ENCODE results near the gene RASD2. TPM values are rescaled to one million over a fixed set of nuclear protein-coding genes. Genes with fewer than 3 reads are reported as not detected.
A peak's percentile ranks its signal among the peaks of the same experiment; 100 is the strongest.
"Not testable (repeated sequence)": the region's sequence is repeated elsewhere in the genome, so short reads cannot be mapped to it uniquely, and the experiment has no call there.

RASD2 gene, protein sequence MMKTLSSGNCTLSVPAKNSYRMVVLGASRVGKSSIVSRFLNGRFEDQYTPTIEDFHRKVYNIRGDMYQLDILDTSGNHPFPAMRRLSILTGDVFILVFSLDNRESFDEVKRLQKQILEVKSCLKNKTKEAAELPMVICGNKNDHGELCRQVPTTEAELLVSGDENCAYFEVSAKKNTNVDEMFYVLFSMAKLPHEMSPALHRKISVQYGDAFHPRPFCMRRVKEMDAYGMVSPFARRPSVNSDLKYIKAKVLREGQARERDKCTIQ
- polyA plus RNA-seq (2012; ENCODE audit: insufficient read depth, insufficient read length, low read depth) = not detected

DNA sequence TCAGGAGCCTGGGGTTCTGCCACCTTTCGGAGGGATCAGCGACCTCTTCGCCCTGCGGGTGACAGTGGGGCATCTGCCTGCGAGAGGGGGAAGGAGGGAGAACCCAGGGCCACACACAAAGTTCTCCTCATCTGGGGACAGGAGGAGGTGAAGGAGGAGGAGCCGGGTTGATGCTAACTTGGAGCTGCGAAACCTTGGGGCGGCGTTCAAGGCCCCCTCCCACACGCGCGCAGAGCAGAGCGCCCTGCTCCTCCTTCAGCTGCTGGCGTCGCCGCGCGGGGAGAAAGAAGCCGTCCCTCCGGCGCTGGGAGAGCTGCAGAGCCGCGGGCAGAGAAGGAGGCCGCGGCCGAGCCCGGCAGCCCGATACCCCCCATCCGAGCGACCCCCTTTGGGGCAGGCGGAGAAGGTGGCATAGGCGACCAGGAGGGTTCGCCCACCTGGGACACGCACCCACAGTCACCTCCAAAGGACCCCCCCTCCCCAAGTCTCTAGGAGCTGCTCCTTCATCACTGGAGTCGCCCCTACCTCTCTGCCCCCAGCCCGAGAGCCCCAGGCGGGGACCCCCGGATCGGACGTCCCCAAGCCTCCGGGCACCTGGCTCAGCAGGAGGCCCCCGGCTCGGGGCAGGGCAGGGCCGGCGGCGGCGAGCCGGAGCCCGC lies at the start of gene RASD2:
TSS of gene RASD2 (plus strand) at position 237 of the 659 bp plus-strand sequence. CDS start 5,979 bp downstream, outside the sequence.
- peaks cover 2% of the 10 kb centered on the region; the same call in 1 of the 2 replicates for H3K4me1 ChIP-seq
- TF ChIP-seq, protein P1, sequence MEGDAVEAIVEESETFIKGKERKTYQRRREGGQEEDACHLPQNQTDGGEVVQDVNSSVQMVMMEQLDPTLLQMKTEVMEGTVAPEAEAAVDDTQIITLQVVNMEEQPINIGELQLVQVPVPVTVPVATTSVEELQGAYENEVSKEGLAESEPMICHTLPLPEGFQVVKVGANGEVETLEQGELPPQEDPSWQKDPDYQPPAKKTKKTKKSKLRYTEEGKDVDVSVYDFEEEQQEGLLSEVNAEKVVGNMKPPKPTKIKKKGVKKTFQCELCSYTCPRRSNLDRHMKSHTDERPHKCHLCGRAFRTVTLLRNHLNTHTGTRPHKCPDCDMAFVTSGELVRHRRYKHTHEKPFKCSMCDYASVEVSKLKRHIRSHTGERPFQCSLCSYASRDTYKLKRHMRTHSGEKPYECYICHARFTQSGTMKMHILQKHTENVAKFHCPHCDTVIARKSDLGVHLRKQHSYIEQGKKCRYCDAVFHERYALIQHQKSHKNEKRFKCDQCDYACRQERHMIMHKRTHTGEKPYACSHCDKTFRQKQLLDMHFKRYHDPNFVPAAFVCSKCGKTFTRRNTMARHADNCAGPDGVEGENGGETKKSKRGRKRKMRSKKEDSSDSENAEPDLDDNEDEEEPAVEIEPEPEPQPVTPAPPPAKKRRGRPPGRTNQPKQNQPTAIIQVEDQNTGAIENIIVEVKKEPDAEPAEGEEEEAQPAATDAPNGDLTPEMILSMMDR (IDR thresholded peaks at IDR 0.05; ENCODE audit: low read depth, low read length) = no peak
- DNase-seq = peak; percentile 57
- H3K9me3 ChIP-seq = no peaks in the 10 kb centered on the region
- no peaks in the 10 kb centered on the region for H3K36me3 ChIP-seq
- H3K27me3 ChIP-seq = peaks cover 24% of the 10 kb centered on the region
- peak within 1 kb of the TSS; percentile 64 for H3K4me3 ChIP-seq (ENCODE audit: low read depth, low read length)

DNA sequence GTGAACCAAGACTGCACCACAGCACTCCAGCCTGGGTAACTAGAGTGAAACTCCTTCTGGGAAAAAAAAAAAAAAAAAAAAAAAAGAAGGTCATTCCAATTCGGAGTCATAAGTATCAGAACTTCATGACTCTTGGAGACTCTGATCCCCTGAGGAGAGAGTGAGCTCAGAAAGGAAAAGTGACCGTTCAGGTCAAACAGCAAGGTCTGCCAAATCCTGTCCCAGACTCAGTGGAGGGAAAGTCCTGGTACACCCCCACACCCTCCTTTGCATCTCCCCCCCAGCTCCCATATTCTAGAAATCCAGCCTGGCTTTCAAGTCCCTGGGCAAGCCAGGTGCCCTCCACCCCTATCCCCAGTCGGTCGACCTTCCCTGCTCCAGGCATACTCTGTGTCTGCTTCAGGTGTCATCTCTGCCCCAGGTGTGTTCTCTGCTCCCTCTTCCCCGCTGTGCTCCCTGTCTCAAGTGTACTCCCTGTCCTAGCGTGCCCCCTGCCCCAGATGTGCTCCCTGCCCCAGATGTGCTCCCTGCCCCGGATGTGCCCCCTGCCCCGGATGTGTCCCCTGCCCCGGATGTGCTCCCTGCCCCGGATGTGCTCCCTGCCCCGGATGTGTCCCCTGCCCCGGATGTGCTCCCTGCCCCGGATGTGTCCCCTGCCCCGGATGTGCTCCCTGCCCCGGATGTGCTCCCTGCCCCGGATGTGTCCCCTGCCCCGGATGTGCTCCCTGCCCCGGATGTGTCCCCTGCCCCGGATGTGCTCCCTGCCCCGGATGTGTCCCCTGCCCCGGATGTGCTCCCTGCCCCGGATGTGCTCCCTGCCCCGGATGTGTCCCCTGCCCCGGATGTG lies 49.3 kb upstream of the RASD2 start:
- H3K9me3 ChIP-seq; DNase-seq; H3K4me3 ChIP-seq (ENCODE audit: low read depth, low read length); H3K27me3 ChIP-seq; H3K36me3 ChIP-seq: not testable (repeated sequence)
- H3K4me1 ChIP-seq = peaks cover 14% of the 10 kb centered on the region

DNA sequence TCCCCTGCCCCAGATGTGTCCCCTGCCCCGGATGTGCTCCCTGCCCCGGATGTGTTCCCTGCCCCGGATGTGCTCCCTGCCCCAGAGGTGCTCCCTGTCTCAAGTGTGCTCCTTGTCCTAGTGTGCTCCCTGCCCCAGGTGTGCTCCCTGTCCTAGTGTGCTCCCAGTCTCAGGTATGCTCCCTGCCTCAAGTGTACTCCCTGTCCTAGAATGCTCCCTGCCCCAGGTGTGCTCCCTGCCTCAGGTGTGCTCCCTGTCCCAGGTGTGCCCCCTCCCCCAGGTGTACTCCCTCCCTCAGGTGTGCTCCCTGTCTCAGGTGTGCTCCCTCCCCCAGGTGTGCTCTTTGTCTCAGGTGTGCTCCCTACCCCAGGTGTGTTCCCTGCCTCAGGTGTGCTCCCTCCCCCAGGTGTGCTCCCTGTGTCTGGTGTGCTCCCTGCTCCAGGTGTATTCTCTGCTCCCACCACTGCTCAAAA lies 48.7 kb upstream of the RASD2 start:
- no peaks in the 10 kb centered on the region for H3K9me3 ChIP-seq
- no peaks in the 10 kb centered on the region for H3K36me3 ChIP-seq
- H3K4me1 ChIP-seq = peaks cover 14% of the 10 kb centered on the region
- H3K4me3 ChIP-seq (ENCODE audit: low read depth, low read length) = no peak overlapping the region
- TF ChIP-seq, protein P1 (IDR thresholded peaks at IDR 0.05; ENCODE audit: low read depth, low read length) = no peak
- no peak for DNase-seq
- H3K27me3 ChIP-seq = no peaks in the 10 kb centered on the region

DNA sequence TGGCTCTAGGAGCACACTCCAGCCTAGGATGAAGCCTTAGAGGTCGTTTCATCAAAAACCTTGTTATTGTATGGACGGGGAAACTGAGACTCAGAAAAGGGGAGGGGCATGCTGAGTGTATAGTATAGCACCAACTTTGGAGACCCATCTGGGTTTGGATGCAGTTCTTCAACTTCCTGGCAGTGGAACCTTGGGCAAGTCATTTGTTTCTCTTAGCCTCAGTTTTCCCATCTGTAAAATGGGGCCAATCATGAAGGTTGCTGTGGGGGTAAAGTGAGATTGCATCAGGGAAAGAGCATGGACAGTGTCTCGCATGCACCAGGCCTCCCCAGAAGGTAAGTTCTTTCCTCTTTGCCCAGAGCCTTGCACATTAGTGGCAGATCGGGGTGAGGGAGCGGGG lies 47.6 kb upstream of the RASD2 start:
- no peak for DNase-seq
- H3K36me3 ChIP-seq = no peaks in the 10 kb centered on the region
- TF ChIP-seq, protein P1 (IDR thresholded peaks at IDR 0.05; ENCODE audit: low read depth, low read length) = no peak
- H3K27me3 ChIP-seq = no peaks in the 10 kb centered on the region
- no peak overlapping the region for H3K4me3 ChIP-seq (ENCODE audit: low read depth, low read length)
- no peaks in the 10 kb centered on the region for H3K9me3 ChIP-seq
- peaks cover 14% of the 10 kb centered on the region for H3K4me1 ChIP-seq

DNA sequence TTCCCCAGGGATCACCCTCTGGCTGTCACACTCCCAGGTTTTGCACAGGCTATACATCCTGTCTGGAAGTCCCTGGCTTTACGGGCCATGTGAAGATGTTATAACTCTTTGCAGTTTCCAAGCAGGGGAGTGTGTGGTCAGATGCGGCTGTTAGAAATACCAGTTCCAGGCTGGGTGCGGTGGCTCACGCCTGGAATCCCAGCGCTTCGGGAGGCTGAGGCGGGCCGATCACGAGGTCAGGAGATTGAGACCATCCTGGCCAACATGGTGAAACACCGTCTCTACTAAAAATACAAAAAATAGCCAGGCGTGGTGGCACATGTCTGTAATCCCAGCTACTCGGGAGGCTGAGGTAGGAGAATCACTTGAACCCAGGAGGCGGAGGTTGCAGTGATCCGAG lies 44.9 kb upstream of the RASD2 start:
- H3K9me3 ChIP-seq, H3K4me1 ChIP-seq, DNase-seq: not testable (repeated sequence)

DNA sequence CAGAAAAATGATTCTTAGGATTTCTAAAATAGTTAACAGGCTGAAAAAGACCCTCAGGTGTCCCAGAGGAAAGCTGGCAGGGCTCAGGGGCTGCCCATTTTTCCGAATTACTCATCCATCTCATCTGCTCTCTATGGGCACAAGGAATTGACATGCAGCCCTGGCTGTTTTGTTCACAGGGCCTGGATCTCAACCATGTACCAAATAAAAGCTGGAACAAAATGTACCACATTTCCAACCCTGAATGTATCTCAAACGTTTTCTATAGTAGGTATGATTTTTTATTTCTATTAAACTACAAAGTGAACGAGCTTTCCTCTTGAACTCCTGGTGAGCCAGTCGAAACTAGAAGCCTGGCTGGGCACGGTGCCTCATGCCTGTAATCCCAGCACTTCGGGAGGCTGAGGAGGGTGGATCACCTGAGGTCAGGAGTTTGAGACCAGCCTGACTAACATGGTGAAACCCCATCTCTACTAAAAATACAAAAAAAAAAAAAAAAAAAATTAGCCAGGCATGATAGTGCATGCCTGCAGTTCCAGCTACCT lies 43.8 kb upstream of the RASD2 start:
- Histone ChIP-seq H3K36me3 (no peaks in the 10 kb centered on the region), H3K27me3 (no peaks in the 10 kb centered on the region), H3K9me3 (no peaks in the 10 kb centered on the region), H3K4me1 (no peaks in the 10 kb centered on the region), H3K4me3 (ENCODE audit: low read depth, low read length) (no peak overlapping the region)
- TF ChIP-seq, protein P1 (IDR thresholded peaks at IDR 0.05; ENCODE audit: low read depth, low read length) = no peak
- no peak for DNase-seq

More for the DNA sequence above, 44.9 kb upstream of the RASD2 start:
- H3K27me3 ChIP-seq; H3K4me3 ChIP-seq (ENCODE audit: low read depth, low read length); H3K36me3 ChIP-seq: not testable (repeated sequence)

Data from BE2C (cell line).